Activated T-cell treated with anti-CD3 and anti-CD28 coated beads for 24 hours (primary cell): ENCODE data around the gene KMT2C.
"Not testable (repeated sequence)": the region's sequence is repeated elsewhere in the genome, so short reads cannot be mapped to it uniquely, and the experiment has no call there.

Source experiments
- DNase-seq: peaks from one replicate; pipeline ENCODE4 v3.0.0-alpha.2; 2020; ENCODE audit warnings: low read depth

Gene KMT2C

GRCh38 chr7:152355474-152356057, 80.2 kb downstream of the KMT2C start:
- no peak for DNase-seq

- DNase-seq: no peak
Measured at GRCh38 chr7:152354061-152354460, 81.7 kb downstream of the KMT2C start.

- not testable (repeated sequence) for DNase-seq
Measured at GRCh38 chr7:152353281-152353680, 82.5 kb downstream of the KMT2C start.

GRCh38 chr7:152351747-152352146, 84.1 kb downstream of the KMT2C start:
- not testable (repeated sequence) for DNase-seq

GRCh38 chr7:152351168-152351567, 84.6 kb downstream of the KMT2C start:
- DNase-seq: no peak

- DNase-seq: no peak
Measured at GRCh38 chr7:152347888-152348287, 87.9 kb downstream of the KMT2C start.

GRCh38 chr7:152344253-152344652, 91.5 kb downstream of the KMT2C start:
- DNase-seq: no peak

GRCh38 chr7:152342796-152343195, 93.0 kb downstream of the KMT2C start:
- no peak for DNase-seq

GRCh38 chr7:152341914-152342236, 93.9 kb downstream of the KMT2C start:
- DNase-seq: no peak

GRCh38 chr7:152341039-152341913, 94.5 kb downstream of the KMT2C start:
- no peak for DNase-seq

GRCh38 chr7:152340161-152340560, 95.6 kb downstream of the KMT2C start:
- no peak for DNase-seq

- no peak for DNase-seq
Measured at GRCh38 chr7:152338561-152338960, 97.2 kb downstream of the KMT2C start.

- DNase-seq: no peak
Measured at GRCh38 chr7:152336754-152337368, 98.9 kb downstream of the KMT2C start.

- no peak for DNase-seq
Measured at GRCh38 chr7:152335900-152336571, 99.8 kb downstream of the KMT2C start.

GRCh38 chr7:152333134-152333533, 102.7 kb downstream of the KMT2C start:
- DNase-seq: no peak

GRCh38 chr7:152330827-152331226, 105.0 kb downstream of the KMT2C start:
- DNase-seq: no peak

GRCh38 chr7:152329469-152329868, 106.3 kb downstream of the KMT2C start:
- no peak for DNase-seq

- no peak for DNase-seq
Measured at GRCh38 chr7:152328234-152328633, 107.6 kb downstream of the KMT2C start.

GRCh38 chr7:152315845-152316244, 120.0 kb downstream of the KMT2C start:
- DNase-seq: no peak

GRCh38 chr7:152313831-152314604, 121.8 kb downstream of the KMT2C start:
- no peak for DNase-seq

- DNase-seq: no peak
Measured at GRCh38 chr7:152313217-152313616, 122.6 kb downstream of the KMT2C start.

- DNase-seq: no peak
Measured at GRCh38 chr7:152312316-152312715, 123.5 kb downstream of the KMT2C start.
